ENCODE measurements around the gene NUDT22. TPM values are rescaled to one million over a fixed set of nuclear protein-coding genes. Genes with fewer than 3 reads are reported as not detected.
A peak's percentile ranks its signal among the peaks of the same experiment; 100 is the strongest.

The NUDT22 gene
- total RNA-seq, 3 donors from 2014 or later = 34.2 to 58.0 (median 36.7) TPM

DNA sequence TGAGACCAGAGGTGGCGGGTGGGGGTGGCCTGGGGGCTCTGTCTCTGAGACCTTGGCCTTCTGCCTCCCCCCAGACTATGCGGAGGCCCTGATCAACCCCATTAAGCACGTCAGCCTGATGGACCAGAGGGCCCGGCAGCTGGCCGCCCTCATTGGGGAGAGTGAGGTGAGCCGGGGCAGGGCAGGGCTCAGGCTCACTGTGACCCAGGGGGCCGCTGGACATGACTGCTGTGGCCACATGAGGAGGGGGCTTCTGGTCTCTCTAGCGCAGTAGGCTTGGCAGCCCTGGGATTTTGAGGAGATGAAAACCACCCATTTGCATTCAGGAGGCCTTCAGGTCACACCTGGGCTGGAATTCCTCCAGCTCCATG is 37.9 kb downstream of the NUDT22 start:
- intact Hi-C loops (cut with DNase I; ENCODE audit: low total_unique reads) = no loop called here
- H3K27me3 ChIP-seq = no peaks in the 10 kb centered on the region
- H3K36me3 ChIP-seq = no peaks in the 10 kb centered on the region
- no peak overlapping the region for H3K27ac ChIP-seq
- DNase-seq (ENCODE audit: low spot score in 2 of 2) = no peak
- TF ChIP-seq POLR2AphosphoS5 (IDR thresholded peaks at IDR 0.05) (no peak), POLR2A (IDR thresholded peaks at IDR 0.05) (no peak)
- TF ChIP-seq, protein P1, sequence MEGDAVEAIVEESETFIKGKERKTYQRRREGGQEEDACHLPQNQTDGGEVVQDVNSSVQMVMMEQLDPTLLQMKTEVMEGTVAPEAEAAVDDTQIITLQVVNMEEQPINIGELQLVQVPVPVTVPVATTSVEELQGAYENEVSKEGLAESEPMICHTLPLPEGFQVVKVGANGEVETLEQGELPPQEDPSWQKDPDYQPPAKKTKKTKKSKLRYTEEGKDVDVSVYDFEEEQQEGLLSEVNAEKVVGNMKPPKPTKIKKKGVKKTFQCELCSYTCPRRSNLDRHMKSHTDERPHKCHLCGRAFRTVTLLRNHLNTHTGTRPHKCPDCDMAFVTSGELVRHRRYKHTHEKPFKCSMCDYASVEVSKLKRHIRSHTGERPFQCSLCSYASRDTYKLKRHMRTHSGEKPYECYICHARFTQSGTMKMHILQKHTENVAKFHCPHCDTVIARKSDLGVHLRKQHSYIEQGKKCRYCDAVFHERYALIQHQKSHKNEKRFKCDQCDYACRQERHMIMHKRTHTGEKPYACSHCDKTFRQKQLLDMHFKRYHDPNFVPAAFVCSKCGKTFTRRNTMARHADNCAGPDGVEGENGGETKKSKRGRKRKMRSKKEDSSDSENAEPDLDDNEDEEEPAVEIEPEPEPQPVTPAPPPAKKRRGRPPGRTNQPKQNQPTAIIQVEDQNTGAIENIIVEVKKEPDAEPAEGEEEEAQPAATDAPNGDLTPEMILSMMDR (IDR thresholded peaks at IDR 0.05) = no peak
- H3K4me1 ChIP-seq = peaks cover 6 to 16% of the 10 kb centered on the region in 2 donors
- H3K4me3 ChIP-seq = no peak overlapping the region
- H3K9me3 ChIP-seq = no peaks in the 10 kb centered on the region

DNA sequence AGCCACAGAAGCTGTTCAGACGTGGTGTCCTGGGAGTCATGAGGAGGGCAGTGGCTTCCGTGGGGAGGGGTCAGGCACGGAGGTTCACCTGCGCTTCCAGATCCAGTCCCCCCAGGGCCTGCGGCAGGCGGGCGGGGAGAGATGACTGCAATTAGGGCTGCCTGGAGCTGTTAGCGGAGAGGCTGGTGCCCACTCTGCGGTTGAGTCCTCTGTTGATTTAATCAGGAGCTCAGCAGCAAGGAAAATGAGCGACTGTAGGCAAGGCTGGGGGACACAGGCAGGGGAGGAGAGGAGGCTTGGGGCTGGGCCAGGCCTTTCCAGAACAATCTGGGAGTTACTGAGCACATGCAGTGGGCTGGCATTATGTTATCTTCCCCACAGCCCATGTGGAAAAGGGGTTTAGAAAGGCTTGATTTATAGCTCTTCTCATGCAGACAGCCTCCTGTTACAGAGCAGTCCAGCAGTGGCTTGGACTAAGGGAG is 38.3 kb downstream of the NUDT22 start:
- H3K9me3 ChIP-seq = no peaks in the 10 kb centered on the region
- H3K27me3 ChIP-seq = no peaks in the 10 kb centered on the region
- intact Hi-C loops (cut with DNase I; ENCODE audit: low total_unique reads) = no loop called here
- H3K27ac ChIP-seq = no peak overlapping the region
- no peaks in the 10 kb centered on the region for H3K36me3 ChIP-seq
- no peak overlapping the region for H3K4me3 ChIP-seq
- DNase-seq (ENCODE audit: low spot score in 2 of 2) = no peak
- peaks cover 6 to 18% of the 10 kb centered on the region in 2 donors for H3K4me1 ChIP-seq
- TF ChIP-seq POLR2A (IDR thresholded peaks at IDR 0.05) (no peak), POLR2AphosphoS5 (IDR thresholded peaks at IDR 0.05) (no peak)
- TF ChIP-seq, protein P1 (IDR thresholded peaks at IDR 0.05) = no peak

DNA sequence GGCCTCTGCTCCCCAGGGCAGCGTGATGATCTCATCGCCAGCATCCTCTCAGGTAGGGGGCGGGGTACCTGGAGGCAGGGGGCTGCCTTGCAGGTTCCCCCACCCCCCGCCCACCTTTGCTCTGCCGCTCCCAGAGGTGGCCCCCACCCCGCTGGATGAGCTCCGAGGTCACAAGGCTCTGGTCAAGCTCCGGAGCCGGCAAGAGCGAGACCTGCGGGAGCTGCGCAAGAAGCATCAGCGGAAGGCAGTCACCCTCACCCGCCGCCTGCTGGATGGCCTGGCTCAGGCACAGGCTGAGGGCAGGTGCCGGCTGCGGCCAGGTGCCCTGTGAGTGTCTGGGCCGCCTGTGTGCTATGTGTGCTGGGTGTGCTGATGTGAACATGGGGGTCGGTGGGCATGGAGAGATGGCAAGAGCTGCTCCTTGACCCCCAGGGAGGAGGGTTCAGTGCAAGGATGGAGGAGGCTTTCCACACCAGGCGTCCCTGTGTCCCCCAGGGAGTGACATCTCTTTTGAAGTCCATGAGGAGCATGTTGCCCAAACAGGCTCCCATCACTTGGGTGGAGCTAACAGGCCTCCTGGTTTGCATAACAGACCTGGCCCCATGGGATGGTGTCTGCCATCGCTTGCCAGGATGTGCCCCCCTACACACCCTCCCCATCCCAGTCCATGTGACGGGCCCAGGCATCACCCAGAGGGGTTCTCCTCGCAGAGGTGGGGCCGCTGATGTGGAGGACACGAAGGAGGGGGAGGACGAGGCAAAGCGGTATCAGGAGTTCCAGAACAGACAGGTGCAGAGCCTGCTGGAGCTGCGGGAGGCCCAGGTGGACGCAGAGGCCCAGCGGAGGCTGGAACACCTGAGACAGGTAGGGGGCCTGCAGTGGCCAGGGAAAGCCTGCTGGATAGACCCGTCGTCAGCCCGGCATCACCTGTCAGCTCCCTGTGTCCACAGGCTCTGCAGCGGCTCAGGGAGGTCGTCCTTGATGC is 39.4 kb downstream of the NUDT22 start:
- TF ChIP-seq POLR2A (IDR thresholded peaks at IDR 0.05) = no peak
- DNase-seq (ENCODE audit: low spot score in 2 of 2) = no peak
- Histone ChIP-seq H3K4me1 (peaks cover 6 to 18% of the 10 kb centered on the region in 2 donors), H3K36me3 (no peaks in the 10 kb centered on the region), H3K27me3 (no peaks in the 10 kb centered on the region), H3K9me3 (no peaks in the 10 kb centered on the region), H3K27ac (no peak overlapping the region), H3K4me3 (no peak overlapping the region)
- intact Hi-C loops (cut with DNase I; ENCODE audit: low total_unique reads) = loop anchor here (5.0 kb wide), 1 partner anchor 678 kb away; no protein-coding TSS in a partner anchor

DNA sequence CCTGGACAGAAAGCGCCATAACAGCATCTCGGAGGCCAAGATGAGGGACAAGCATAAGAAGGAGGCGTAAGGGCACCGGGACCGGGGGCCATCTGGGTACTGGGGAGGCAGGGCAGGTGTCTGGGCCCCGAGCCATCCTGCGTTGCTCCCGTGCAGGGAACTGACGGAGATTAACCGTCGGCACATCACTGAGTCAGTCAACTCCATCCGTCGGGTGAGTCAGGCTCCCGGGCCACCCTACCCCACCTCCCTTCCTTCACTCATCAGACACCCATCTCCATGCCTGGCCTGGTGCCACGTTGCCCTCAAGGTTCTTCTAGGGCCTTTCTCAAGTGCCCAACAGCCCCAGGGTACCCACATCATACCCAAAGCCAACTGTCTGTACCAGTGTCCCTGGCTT is 40.3 kb downstream of the NUDT22 start:
- H3K36me3 ChIP-seq = no peaks in the 10 kb centered on the region

DNA sequence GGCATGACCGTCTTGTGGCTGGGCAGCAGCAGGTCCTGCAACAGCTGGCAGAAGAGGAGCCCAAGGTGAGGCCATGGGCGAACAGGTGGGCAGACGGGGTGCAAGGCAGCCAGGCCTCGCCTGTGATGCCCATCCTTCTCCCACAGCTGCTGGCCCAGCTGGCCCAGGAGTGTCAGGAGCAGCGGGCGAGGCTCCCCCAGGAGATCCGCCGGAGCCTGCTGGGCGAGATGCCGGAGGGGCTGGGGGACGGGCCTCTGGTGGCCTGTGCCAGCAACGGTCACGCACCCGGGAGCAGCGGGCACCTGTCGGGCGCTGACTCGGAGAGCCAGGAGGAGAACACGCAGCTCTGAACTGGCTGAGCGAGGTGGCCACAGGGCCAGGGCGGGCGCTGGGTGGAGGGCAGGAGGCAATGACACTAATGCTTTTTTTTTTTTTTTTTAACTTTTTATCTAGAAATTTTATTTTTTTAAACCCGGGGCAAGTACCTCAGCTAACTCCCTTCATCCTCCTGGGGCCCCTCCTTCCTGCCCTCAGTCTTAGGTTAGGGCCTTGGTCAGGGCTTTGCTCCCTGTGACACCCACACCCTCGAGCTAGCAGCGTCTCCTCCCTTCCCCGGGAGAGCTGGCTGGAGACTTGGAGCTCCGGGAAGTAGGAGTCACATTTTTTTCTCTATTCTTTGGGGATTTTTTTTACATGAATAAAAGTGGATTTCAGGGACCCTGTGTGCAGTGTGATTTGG is 41.3 kb downstream of the NUDT22 start:
- peak overlapping the region; percentile 95 to 100 for H3K27ac ChIP-seq
- DNase-seq (ENCODE audit: low spot score in 2 of 2) = peak in 1 of 2 donors; percentile 33
- no peaks in the 10 kb centered on the region for H3K9me3 ChIP-seq
- H3K36me3 ChIP-seq = no peaks in the 10 kb centered on the region
- intact Hi-C loops (cut with DNase I; ENCODE audit: low total_unique reads) = loop anchor here (5.0 kb wide), 1 partner anchor 680 kb away; no protein-coding TSS in a partner anchor
- no peak overlapping the region for H3K4me3 ChIP-seq
- no peaks in the 10 kb centered on the region for H3K27me3 ChIP-seq
- peaks cover 6 to 25% of the 10 kb centered on the region in 2 donors for H3K4me1 ChIP-seq
- TF ChIP-seq, protein P1 (IDR thresholded peaks at IDR 0.05) = no peak
- no peak for TF ChIP-seq POLR2A (IDR thresholded peaks at IDR 0.05)
- TF ChIP-seq POLR2AphosphoS5 (IDR thresholded peaks at IDR 0.05) = no peak

More for the DNA sequence above, 40.3 kb downstream of the NUDT22 start:
- Histone ChIP-seq H3K4me3 (no peak overlapping the region), H3K9me3 (no peaks in the 10 kb centered on the region), H3K27ac (no peak overlapping the region), H3K27me3 (no peaks in the 10 kb centered on the region), H3K4me1 (peaks cover 6 to 18% of the 10 kb centered on the region in 2 donors)
- no peak for DNase-seq (ENCODE audit: low spot score in 2 of 2)
- intact Hi-C loops (cut with DNase I; ENCODE audit: low total_unique reads) = loop anchor here (5.0 kb wide), 1 partner anchor 679 kb away; no protein-coding TSS in a partner anchor
- TF ChIP-seq POLR2AphosphoS5 (IDR thresholded peaks at IDR 0.05) = no peak
- TF ChIP-seq POLR2A (IDR thresholded peaks at IDR 0.05) = no peak
- TF ChIP-seq, protein P1 (IDR thresholded peaks at IDR 0.05) = no peak
